PC-3 (cell line): ENCODE data around the gene FES. TPM values are rescaled to one million over a fixed set of nuclear protein-coding genes. Genes with fewer than 3 reads are reported as not detected.

ENCODE experiments used
- ATAC-seq: fragments of 200-7000 bp; cut with Tn5 transposase; 2 replicates; pipeline ENCODE4 v1.9.1; 2020; ENCODE audit warnings: mild to moderate bottlenecking, moderate library complexity
- BruUV-seq: library from RNA; stranded (reverse); fragments of 400-500 nt; replicated peaks from 2 replicates; lab custom pipeline; 2021; lab: Mats Ljungman, UMichigan
- CTCF ChIA-PET: fragments of 300-600 bp; sonication (Branson Sonifier 250); formaldehyde crosslinking; loops from one replicate; lab custom pipeline; 2022; ENCODE audit warnings: antibody characterized with exemption; lab: Charles Lee
- POLR2A ChIA-PET: fragments of 300-600 bp; sonication (Branson Sonifier 250); formaldehyde crosslinking; loops from one replicate; lab custom pipeline; 2022; ENCODE audit warnings: antibody characterized with exemption; ENCODE audit not compliant: unreplicated experiment; lab: Charles Lee
- DNase-seq: peaks from one replicate; pipeline ENCODE4 v3.0.0-alpha.2; 2015
- H2AFZ ChIP-seq: fragments of 300-600 bp; sonication (generic); 2 replicates; pipeline ENCODE4 v1.6.0; 2016; ENCODE audit warnings: antibody characterized with exemption, low read length
- H3F3A ChIP-seq: fragments of 300-600 bp; sonication (generic); one replicate; pipeline ENCODE4 v1.6.0; 2017; ENCODE audit warnings: antibody characterized with exemption, low read length, control low read depth, mild to moderate bottlenecking; ENCODE audit not compliant: unreplicated experiment
- H3K27ac ChIP-seq: fragments of 300-600 bp; sonication (generic); 2 replicates; pipeline ENCODE4 v1.5.1; 2016; ENCODE audit warnings: mild to moderate bottlenecking, low read length
- H3K27me3 ChIP-seq: fragments of 300-600 bp; sonication (generic); 2 replicates; pipeline ENCODE4 v1.6.1; 2016; ENCODE audit warnings: low read length, mixed read lengths
- H3K36me3 ChIP-seq: fragments of 300-600 bp; sonication (generic); 2 replicates; pipeline ENCODE4 v1.6.1; 2016; ENCODE audit warnings: low read depth, mixed run types, low read length, mixed read lengths
- H3K4me1 ChIP-seq: fragments of 300-600 bp; sonication (generic); 2 replicates; pipeline ENCODE4 v1.5.1; 2016; ENCODE audit warnings: low read length; ENCODE audit not compliant: insufficient read depth
- H3K4me2 ChIP-seq: fragments of 300-600 bp; sonication (generic); 2 replicates; pipeline ENCODE4 v1.6.0; 2016; ENCODE audit warnings: low read length
- H3K4me3 ChIP-seq: fragments of 300-600 bp; sonication (generic); 2 replicates; pipeline ENCODE4 v1.5.1; 2016; ENCODE audit warnings: mild to moderate bottlenecking, low read length, mixed read lengths
- H3K79me2 ChIP-seq: fragments of 300-600 bp; sonication (generic); 2 replicates; pipeline ENCODE4 v1.6.1; 2017; ENCODE audit warnings: low read length, mixed read lengths
- H3K9ac ChIP-seq: fragments of 300-600 bp; sonication (generic); 2 replicates; pipeline ENCODE4 v1.6.0; 2016; ENCODE audit warnings: mild to moderate bottlenecking, low read length
- H3K9me2 ChIP-seq: fragments of 300-600 bp; sonication (generic); replicated peaks from 2 replicates; pipeline ENCODE4 v1.6.1; 2016; ENCODE audit warnings: mixed run types, low read length, mixed read lengths
- H3K9me3 ChIP-seq: fragments of 300-600 bp; sonication (generic); 2 replicates; pipeline ENCODE4 v1.6.1; 2016; ENCODE audit warnings: low read length, mixed read lengths
- H4K20me1 ChIP-seq: fragments of 300-600 bp; sonication (generic); 2 replicates; pipeline ENCODE4 v1.6.1; 2016; ENCODE audit warnings: low read length, mixed read lengths
- CTCF ChIP-seq: fragments of 300-600 bp; sonication (generic); conservative IDR thresholded peaks from 2 replicates; pipeline ENCODE4 v1.5.1; 2017; ENCODE audit warnings: antibody characterized with exemption, low read depth, mild to moderate bottlenecking, low read length
- EZH2 ChIP-seq: fragments of 300-600 bp; sonication (generic); IDR thresholded peaks from one replicate; pipeline ENCODE4 v1.6.1; 2017; ENCODE audit warnings: antibody characterized with exemption, mild to moderate bottlenecking, low read length; ENCODE audit not compliant: unreplicated experiment
- EZH2phosphoT487 ChIP-seq: fragments of 300-600 bp; sonication (generic); IDR thresholded peaks from 2 replicates; pipeline ENCODE4 v1.6.1; 2018; ENCODE audit warnings: mild to moderate bottlenecking, antibody characterized with exemption, low read length, borderline replicate concordance
- intact Hi-C: fragments of 100-400 bp; cut with micrococcal nuclease; formaldehyde crosslinking; loops from 2 replicates; pipeline ENCODE4 v1.9.0; 2023
- total RNA-seq: library from RNA; depleted of rRNA; stranded (reverse); fragments of >200 nt; gene quantifications from 2 replicates; pipeline ENCODE4 v1.2.3, GENCODE V29; 2014

FES gene
- total RNA-seq, 1 experiment from 2014 or later = 2.8 TPM

GRCh38 chr15:90930861-90931574, 46.7 kb downstream of the FES start:
- Histone ChIP-seq H3K27me3 (no peaks in the 10 kb centered on the region), H3F3A (no peaks in the 10 kb centered on the region), H3K4me3 (peak overlapping the region; percentile 87), H3K27ac (no peak overlapping the region; the same call in 1 of the 2 replicates), H3K4me2 (peak overlapping the region; percentile 97), H3K4me1 (peaks cover 29% of the 10 kb centered on the region), H2AFZ (no peak overlapping the region), H3K79me2 (peaks cover 12% of the 10 kb centered on the region), H3K9me3 (no peaks in the 10 kb centered on the region), H3K36me3 (no peaks in the 10 kb centered on the region), H3K9me2 (no peaks in the 10 kb centered on the region), H3K9ac (peak overlapping the region; percentile 85), H4K20me1 (no peaks in the 10 kb centered on the region)
- POLR2A ChIA-PET = interaction anchor here (0.6 to 0.9 kb wide), 2 partner anchors 28 to 113 kb away, joined by 3 read pairs; partner anchors contain the start of gene MAN2A2
- intact Hi-C loops = loop anchor here (2.0 to 10.0 kb wide), 3 partner anchors 28 to 104 kb away; partner anchors contain the start of genes MAN2A2 and PRC1
- TF ChIP-seq EZH2 (no peak), EZH2phosphoT487 (no peak), CTCF (no peak)
- CTCF ChIA-PET = interaction anchor here (0.5 to 2.1 kb wide), 8 partner anchors 19 to 341 kb away, joined by 3 to 10 read pairs (median 4); no protein-coding TSS in a partner anchor
- BruUV-seq = no TSS peak
- DNase-seq (no peak), ATAC-seq (no peak)

- no peak for TF ChIP-seq EZH2
- no peak for TF ChIP-seq CTCF
- no peak for TF ChIP-seq EZH2phosphoT487
- Histone ChIP-seq H3K27me3 (no peaks in the 10 kb centered on the region), H3K9ac (peak overlapping the region; percentile 83), H3K4me2 (peak overlapping the region; percentile 97), H3F3A (no peaks in the 10 kb centered on the region), H3K9me2 (no peaks in the 10 kb centered on the region), H3K79me2 (peaks cover 17% of the 10 kb centered on the region), H3K4me3 (peak overlapping the region; percentile 87), H3K36me3 (no peaks in the 10 kb centered on the region), H3K27ac (peak overlapping the region; percentile 78), H4K20me1 (no peaks in the 10 kb centered on the region), H3K4me1 (peaks cover 33% of the 10 kb centered on the region), H3K9me3 (no peaks in the 10 kb centered on the region), H2AFZ (peak overlapping the region; percentile 94; the same call in 1 of the 2 replicates)
- no TSS peak for BruUV-seq
- ATAC-seq = no peak
- POLR2A ChIA-PET = interaction anchor here (0.6 to 0.9 kb wide), 3 partner anchors 23 to 113 kb away, joined by 3 read pairs; partner anchors contain the start of gene MAN2A2
- DNase-seq = no peak
- CTCF ChIA-PET = interaction anchor here (0.5 to 2.1 kb wide), 8 partner anchors 18 to 340 kb away, joined by 3 to 10 read pairs (median 4); no protein-coding TSS in a partner anchor
- intact Hi-C loops = loop anchor here (2.0 to 10.0 kb wide), 3 partner anchors 29 to 103 kb away; partner anchors contain the start of genes MAN2A2 and PRC1
Measured at GRCh38 chr15:90931575-90931827, 47.2 kb downstream of the FES start.
